IMR-90 (cell line): ENCODE data around the gene PITX1. TPM values are rescaled to one million over a fixed set of nuclear protein-coding genes. Genes with fewer than 3 reads are reported as not detected.

Experiments
- CEBPB ChIP-seq: IDR thresholded peaks from 2 replicates; pipeline ENCODE4 v1.6.1; 2012; ENCODE audit warnings: low read depth, low read length, improper control_type of control experiment
- ELK1 ChIP-seq: fragments of 150-350 bp; IDR thresholded peaks from 2 replicates; pipeline ENCODE4 v1.6.1; 2016; ENCODE audit warnings: low read depth, mild to moderate bottlenecking, low read length, moderate library complexity, borderline replicate concordance
- MAFK ChIP-seq: IDR thresholded peaks from 2 replicates; pipeline ENCODE4 v1.6.1; 2012; ENCODE audit warnings: low read depth, low read length, improper control_type of control experiment
- NFE2L2 ChIP-seq: fragments of 150-350 bp; IDR thresholded peaks from 2 replicates; pipeline ENCODE4 v1.6.1; 2016; ENCODE audit warnings: low read depth, mild to moderate bottlenecking, low read length
- polyA plus RNA-seq, 3 experiments: library from polyadenylated mRNA; depleted of rRNA; stranded (reverse); fragments of >200 nt; gene quantifications; 2 replicates each; pipeline ENCODE4 v1.2.3, GENCODE V29; 2012; ENCODE audit warnings: low replicate concordance in 1 of 3
- total RNA-seq: library from RNA; depleted of rRNA; stranded (reverse); fragments of >200 nt; gene quantifications from 2 replicates; pipeline ENCODE4 v1.2.3, GENCODE V29; 2012

The PITX1 gene
- total and polyA plus RNA-seq, 2 of the 4 experiments (the other 2 are of a cell fraction) = 10.4 to 29.8 TPM

GRCh38 chr5:135020111-135020895, 13.7 kb downstream of the PITX1 start (continued):
- TF ChIP-seq NFE2L2 (no peak), ELK1 (no peak), CEBPB (no peak), MAFK (no peak)
